A673 (cell line): Measurements from ENCODE around the gene PPP1R37. TPM values are rescaled to one million over a fixed set of nuclear protein-coding genes. Genes with fewer than 3 reads are reported as not detected.

Experiments
- BruUV-seq: library from RNA; stranded (reverse); fragments of 400-500 nt; replicated peaks from 2 replicates; lab custom pipeline; 2021; lab: Mats Ljungman, UMichigan
- CTCF ChIA-PET: fragments of 300-600 bp; sonication (Branson Sonifier 250); formaldehyde crosslinking; loops from one replicate; lab custom pipeline; 2022; ENCODE audit warnings: antibody characterized with exemption; lab: Charles Lee
- POLR2A ChIA-PET: fragments of 300-600 bp; sonication (Branson Sonifier 250); formaldehyde crosslinking; loops from one replicate; lab custom pipeline; 2022; ENCODE audit warnings: antibody characterized with exemption; ENCODE audit not compliant: low non-redundant PET; lab: Charles Lee
- DNase-seq: peaks from one replicate; pipeline ENCODE4 v3.0.0-alpha.2; 2015; ENCODE audit warnings: low spot score
- H3K27ac ChIP-seq: fragments of 200-600 bp; sonication (generic); 2 replicates; pipeline ENCODE4 v1.5.1; 2016; ENCODE audit warnings: mixed run types, low read depth, mild to moderate bottlenecking, mixed read lengths, antibody characterized with exemption, low read length; ENCODE audit not compliant: poor library complexity, severe bottlenecking
- H3K27me3 ChIP-seq: fragments of 200-600 bp; sonication (generic); replicated peaks from 2 replicates; pipeline ENCODE4 v1.6.1; 2017; ENCODE audit warnings: mixed run types, low read depth, mild to moderate bottlenecking, mixed read lengths, antibody characterized with exemption, low read length; ENCODE audit not compliant: insufficient read depth, poor library complexity
- H3K36me3 ChIP-seq: fragments of 200-600 bp; sonication (generic); 2 replicates; pipeline ENCODE4 v1.6.1; 2016; ENCODE audit warnings: mixed run types, mild to moderate bottlenecking, mixed read lengths, antibody characterized with exemption, low read length; ENCODE audit not compliant: insufficient read depth, poor library complexity, severe bottlenecking
- H3K4me1 ChIP-seq: fragments of 200-600 bp; sonication (generic); 2 replicates; pipeline ENCODE4 v1.6.1; 2017; ENCODE audit warnings: mixed run types, mild to moderate bottlenecking, mixed read lengths, antibody characterized with exemption, low read length; ENCODE audit not compliant: insufficient read depth, poor library complexity, severe bottlenecking
- H3K4me3 ChIP-seq: fragments of 200-600 bp; sonication (generic); 2 replicates; pipeline ENCODE4 v1.5.1; 2016; ENCODE audit warnings: low read depth, mixed run types, mild to moderate bottlenecking, mixed read lengths, low read length; ENCODE audit not compliant: poor library complexity, severe bottlenecking
- H3K9me3 ChIP-seq: fragments of 200-600 bp; sonication (generic); 2 replicates; pipeline ENCODE4 v1.6.1; 2016; ENCODE audit warnings: mixed run types, low read depth, mild to moderate bottlenecking, mixed read lengths, antibody characterized with exemption, low read length; ENCODE audit not compliant: poor library complexity, severe bottlenecking
- EZH2 ChIP-seq: fragments of 200-600 bp; sonication (generic); IDR thresholded peaks from 2 replicates; pipeline ENCODE4 v1.6.1; 2017; ENCODE audit warnings: borderline replicate concordance, low read depth, mild to moderate bottlenecking, mixed read lengths, antibody characterized with exemption, low read length; ENCODE audit not compliant: poor library complexity, severe bottlenecking
- intact Hi-C: fragments of 100-400 bp; cut with micrococcal nuclease; formaldehyde crosslinking; loops from one replicate; pipeline ENCODE4 v1.10.0; 2022; ENCODE audit not compliant: unreplicated experiment
- total RNA-seq: library from RNA; stranded (reverse); gene quantifications from 2 replicates; pipeline ENCODE4 v1.2.3, GENCODE V29; 2021
- TF ChIP-seq, protein P1 (sequence below): fragments of 300-800, 200-600 bp; sonication (generic); conservative IDR thresholded peaks from 2 replicates; pipeline ENCODE4 v1.5.1; 2017; ENCODE audit warnings: low read depth, mild to moderate bottlenecking, antibody characterized with exemption, low read length, moderate library complexity, mixed read lengths

PPP1R37 gene
- total RNA-seq, 1 experiment from 2014 or later = 34.0 TPM

GRCh38 chr19:45163156-45163555, 70.2 kb downstream of the PPP1R37 start:
- Histone ChIP-seq H3K4me1 (no peaks in the 10 kb centered on the region), H3K9me3 (no peaks in the 10 kb centered on the region), H3K27ac (no peak overlapping the region), H3K36me3 (no peaks in the 10 kb centered on the region), H3K4me3 (no peak overlapping the region), H3K27me3 (no peaks in the 10 kb centered on the region)
- ChIA-PET CTCF (no interaction called here), POLR2A (interaction anchor here (0.6 kb wide), 1 partner anchor 17 kb away, joined by 3 read pairs; no protein-coding TSS in a partner anchor)
- intact Hi-C loops = no loop called here
- no peak for DNase-seq
- BruUV-seq = no TSS peak
- TF ChIP-seq, protein P1, sequence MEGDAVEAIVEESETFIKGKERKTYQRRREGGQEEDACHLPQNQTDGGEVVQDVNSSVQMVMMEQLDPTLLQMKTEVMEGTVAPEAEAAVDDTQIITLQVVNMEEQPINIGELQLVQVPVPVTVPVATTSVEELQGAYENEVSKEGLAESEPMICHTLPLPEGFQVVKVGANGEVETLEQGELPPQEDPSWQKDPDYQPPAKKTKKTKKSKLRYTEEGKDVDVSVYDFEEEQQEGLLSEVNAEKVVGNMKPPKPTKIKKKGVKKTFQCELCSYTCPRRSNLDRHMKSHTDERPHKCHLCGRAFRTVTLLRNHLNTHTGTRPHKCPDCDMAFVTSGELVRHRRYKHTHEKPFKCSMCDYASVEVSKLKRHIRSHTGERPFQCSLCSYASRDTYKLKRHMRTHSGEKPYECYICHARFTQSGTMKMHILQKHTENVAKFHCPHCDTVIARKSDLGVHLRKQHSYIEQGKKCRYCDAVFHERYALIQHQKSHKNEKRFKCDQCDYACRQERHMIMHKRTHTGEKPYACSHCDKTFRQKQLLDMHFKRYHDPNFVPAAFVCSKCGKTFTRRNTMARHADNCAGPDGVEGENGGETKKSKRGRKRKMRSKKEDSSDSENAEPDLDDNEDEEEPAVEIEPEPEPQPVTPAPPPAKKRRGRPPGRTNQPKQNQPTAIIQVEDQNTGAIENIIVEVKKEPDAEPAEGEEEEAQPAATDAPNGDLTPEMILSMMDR = no peak
- no peak for TF ChIP-seq EZH2

DNA sequence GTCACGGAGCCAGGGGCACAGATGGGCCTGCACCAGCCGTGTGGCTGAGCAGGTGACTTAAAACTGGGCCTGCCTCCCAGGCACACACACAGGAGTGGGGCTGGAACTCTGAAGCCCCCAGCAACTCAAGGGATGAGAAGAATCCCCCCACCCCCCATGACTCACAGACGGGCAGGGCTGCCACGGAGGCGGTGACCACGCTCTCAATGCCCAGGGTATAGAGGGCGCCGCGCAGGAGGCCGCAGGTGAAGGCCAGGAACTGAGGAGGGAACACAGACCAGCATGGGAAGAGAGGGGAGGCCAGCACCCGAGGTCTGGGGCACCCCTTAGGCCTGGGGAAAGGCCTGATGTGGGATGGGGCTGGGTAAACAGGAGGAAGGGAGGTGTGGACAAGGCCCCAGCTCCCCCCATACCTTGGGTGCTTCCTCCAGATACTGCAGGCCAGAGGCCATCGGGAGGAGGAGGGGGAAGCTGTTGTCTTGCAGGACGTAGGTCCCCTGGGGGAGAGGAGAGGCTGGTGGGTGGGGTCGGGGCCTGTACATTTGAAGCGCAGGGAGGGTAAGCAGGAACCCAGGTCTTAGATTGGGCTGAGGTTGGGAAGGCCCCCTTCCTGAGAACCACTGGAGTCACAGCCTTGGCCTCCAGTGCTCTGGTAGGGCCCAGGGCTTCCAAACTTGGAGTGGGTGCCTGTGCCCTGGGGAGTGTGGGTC, 70.9 kb downstream of the PPP1R37 start:
- DNase-seq = no peak
- Histone ChIP-seq H3K4me1 (no peaks in the 10 kb centered on the region), H3K27me3 (no peaks in the 10 kb centered on the region), H3K9me3 (no peaks in the 10 kb centered on the region), H3K36me3 (no peaks in the 10 kb centered on the region), H3K4me3 (no peak overlapping the region), H3K27ac (no peak overlapping the region)
- BruUV-seq = no TSS peak
- no peak for TF ChIP-seq EZH2
- TF ChIP-seq, protein P1 = no peak
- intact Hi-C loops = no loop called here
- CTCF ChIA-PET = no interaction called here
- POLR2A ChIA-PET = no interaction called here

DNA sequence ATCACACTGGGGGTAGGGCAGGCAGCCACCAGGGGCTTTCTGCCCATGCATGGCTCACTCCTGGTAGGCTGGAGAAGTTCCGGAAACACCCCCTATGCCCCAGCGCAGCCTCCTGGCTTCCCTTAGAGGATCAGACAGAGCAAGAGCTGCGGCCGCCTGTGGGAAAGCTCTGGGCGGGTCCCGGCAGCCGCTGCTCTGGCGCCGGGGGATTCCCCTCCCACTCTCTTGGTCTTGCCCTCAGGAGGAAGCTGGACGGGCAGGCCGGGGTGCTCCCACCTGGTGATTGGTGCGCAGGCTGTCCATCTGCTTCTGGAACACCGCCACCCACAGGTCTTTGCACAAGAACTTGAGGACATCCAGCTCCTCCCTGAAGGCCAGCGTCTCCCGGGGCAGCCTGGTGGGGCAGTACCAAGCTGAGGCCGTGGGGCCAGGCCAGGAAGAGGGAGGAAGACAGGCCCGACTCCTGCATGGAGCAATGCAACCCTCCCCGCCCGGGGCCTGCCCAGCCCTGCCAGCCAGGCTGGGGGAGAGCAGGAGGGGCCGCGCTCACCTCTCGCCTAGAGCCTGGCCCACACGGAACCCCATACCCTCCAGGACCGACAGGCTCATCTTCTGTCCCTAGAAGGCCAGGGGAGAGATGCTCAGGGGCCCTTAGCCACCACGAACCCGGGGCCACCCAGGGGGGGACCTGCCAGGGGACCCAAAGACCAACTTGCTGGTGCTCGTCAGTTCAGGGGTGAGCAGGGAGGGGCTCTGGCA, 71.8 kb downstream of the PPP1R37 start:
- no peaks in the 10 kb centered on the region for H3K9me3 ChIP-seq
- BruUV-seq = no TSS peak
- H3K27me3 ChIP-seq = no peaks in the 10 kb centered on the region
- no peak for DNase-seq
- ChIA-PET POLR2A (no interaction called here), CTCF (no interaction called here)
- no peaks in the 10 kb centered on the region for H3K36me3 ChIP-seq
- H3K27ac ChIP-seq = no peak overlapping the region
- H3K4me1 ChIP-seq = no peaks in the 10 kb centered on the region
- no peak for TF ChIP-seq EZH2
- TF ChIP-seq, protein P1 = no peak
- intact Hi-C loops = no loop called here
- H3K4me3 ChIP-seq = no peak overlapping the region
